ENCODE data around the gene TESMIN. TPM values are rescaled to one million over a fixed set of nuclear protein-coding genes. Genes with fewer than 3 reads are reported as not detected.

TESMIN gene
- total RNA-seq, 2 donors from 2014 or later: 0.47 to 0.78 TPM

DNA sequence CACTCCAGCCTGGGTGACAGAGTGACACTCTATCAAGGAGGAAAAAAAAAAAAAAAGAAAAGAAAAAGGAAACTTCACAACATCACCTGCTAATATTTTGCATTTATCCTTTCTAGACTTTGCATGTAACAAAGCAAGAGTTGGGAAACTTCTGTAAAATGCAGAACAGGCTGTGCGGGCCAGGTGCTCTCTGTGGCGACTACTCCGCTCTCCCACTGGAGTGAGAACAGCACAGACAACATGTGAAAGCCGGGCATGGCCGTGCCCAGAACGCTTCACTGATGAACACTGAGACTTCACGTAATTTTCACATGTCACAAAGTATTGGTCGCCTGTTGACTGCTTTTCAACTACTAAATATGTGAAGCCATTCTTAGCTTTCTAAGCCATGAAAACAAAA is 15.5 kb upstream of the TESMIN start:
- DNase-seq (ENCODE audit: low spot score): no peak
- H3K36me3 ChIP-seq: peaks cover 94% of the 10 kb centered on the region

DNA sequence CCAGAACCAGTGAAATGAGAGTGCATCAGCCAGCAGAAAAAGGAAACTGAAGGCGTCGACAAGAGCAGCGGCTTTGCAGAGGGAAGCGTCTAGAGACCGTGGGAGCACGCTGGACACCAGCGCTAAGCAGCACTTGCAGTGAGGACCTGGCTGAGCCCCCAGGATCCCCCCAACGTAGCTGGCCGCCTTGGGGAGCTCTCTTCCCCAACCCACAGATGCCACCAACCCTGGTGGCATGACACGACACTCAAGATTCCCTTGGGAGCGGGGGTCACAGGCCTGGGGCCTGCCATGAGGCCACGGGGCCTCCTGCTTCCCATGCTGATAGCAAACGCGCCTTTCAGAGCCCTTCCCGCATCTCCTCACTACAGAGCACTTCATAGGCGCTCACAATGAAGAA is 13.4 kb upstream of the TESMIN start:
- no peaks in the 10 kb centered on the region for H3K4me1 ChIP-seq
- H3K27me3 ChIP-seq: no peaks in the 10 kb centered on the region
- H3K4me3 ChIP-seq: no peak overlapping the region
- TF ChIP-seq, protein P1, sequence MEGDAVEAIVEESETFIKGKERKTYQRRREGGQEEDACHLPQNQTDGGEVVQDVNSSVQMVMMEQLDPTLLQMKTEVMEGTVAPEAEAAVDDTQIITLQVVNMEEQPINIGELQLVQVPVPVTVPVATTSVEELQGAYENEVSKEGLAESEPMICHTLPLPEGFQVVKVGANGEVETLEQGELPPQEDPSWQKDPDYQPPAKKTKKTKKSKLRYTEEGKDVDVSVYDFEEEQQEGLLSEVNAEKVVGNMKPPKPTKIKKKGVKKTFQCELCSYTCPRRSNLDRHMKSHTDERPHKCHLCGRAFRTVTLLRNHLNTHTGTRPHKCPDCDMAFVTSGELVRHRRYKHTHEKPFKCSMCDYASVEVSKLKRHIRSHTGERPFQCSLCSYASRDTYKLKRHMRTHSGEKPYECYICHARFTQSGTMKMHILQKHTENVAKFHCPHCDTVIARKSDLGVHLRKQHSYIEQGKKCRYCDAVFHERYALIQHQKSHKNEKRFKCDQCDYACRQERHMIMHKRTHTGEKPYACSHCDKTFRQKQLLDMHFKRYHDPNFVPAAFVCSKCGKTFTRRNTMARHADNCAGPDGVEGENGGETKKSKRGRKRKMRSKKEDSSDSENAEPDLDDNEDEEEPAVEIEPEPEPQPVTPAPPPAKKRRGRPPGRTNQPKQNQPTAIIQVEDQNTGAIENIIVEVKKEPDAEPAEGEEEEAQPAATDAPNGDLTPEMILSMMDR (IDR thresholded peaks at IDR 0.05): no peak
- DNase-seq (ENCODE audit: low spot score): no peak
- no peaks in the 10 kb centered on the region for H3K9me3 ChIP-seq
- peaks cover 94% of the 10 kb centered on the region for H3K36me3 ChIP-seq
- H3K27ac ChIP-seq: no peak overlapping the region

More for the DNA sequence above, 15.5 kb upstream of the TESMIN start:
- no peaks in the 10 kb centered on the region for H3K9me3 ChIP-seq
- no peaks in the 10 kb centered on the region for H3K4me1 ChIP-seq
- no peak overlapping the region for H3K4me3 ChIP-seq
- no peaks in the 10 kb centered on the region for H3K27me3 ChIP-seq
- no peak overlapping the region for H3K27ac ChIP-seq
- TF ChIP-seq, protein P1 (IDR thresholded peaks at IDR 0.05): no peak

DNA sequence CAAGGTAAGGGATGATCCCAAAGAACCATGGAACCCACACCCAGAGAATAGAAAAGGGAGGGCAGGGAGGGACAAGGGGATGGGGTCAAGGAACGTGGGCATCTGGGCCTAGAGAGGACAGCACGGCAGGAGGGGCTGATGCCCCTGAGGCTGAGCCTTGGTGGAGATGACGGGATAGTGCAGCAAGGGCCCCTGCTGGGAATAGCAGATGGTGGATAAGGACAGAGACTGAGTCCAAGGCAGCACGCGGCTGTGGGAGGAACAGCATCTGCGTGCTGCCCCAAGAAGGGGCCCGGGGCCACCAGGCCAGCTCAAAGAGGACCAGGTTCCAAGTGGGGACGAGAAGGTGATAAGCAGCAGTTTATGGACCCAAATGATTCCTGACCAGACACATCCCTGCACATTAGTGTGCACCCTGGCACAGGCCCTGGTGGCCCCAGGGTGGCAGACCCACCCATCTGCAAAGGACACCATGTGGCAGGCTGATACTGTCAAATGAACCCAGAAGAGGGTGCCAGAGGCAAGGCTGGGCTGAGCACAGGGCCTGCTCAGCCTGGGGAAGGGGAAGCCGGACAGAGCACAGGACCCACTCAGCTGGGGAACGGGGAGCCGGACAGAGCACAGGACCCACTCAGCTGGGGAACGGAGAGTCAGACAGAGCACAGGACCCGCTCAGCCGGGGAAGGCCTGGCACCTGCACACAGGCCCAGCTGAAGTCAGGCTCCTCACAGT is 12.8 kb upstream of the TESMIN start:
- DNase-seq (ENCODE audit: low spot score): no peak
- Histone ChIP-seq H3K9me3 (no peaks in the 10 kb centered on the region), H3K4me3 (no peak overlapping the region), H3K27ac (no peak overlapping the region), H3K27me3 (no peaks in the 10 kb centered on the region), H3K4me1 (no peaks in the 10 kb centered on the region), H3K36me3 (peaks cover 94% of the 10 kb centered on the region)
- TF ChIP-seq, protein P1 (IDR thresholded peaks at IDR 0.05): peak in 1 of 2 donors; percentile 33

DNA sequence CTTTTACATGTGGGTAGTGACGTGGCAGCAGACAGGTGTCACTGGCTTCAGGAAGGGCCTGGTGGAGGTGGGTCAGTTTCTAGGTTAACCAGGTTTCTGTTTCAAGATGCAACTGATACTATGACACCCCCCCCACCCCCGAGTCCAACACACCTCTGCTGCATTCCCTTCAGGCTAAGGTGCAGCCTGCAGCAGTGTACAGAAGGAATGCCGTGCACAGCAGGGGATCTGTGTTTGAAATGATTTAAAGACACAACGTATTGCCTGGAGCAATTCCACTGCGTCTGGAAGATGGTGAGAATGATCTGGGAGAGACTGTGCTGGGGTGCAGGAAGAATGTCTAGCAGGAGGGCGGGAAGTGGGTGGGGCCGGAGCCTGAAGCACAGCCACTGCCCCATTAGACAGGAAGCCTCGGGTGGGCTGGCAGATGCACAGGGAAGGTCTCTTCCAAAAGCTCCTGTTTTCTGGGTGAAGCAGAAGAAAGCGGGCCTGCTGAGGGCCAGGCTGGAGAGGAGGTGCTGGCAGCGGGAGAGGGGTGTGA is 11.9 kb upstream of the TESMIN start:
- Histone ChIP-seq H3K9me3 (no peaks in the 10 kb centered on the region), H3K4me1 (no peaks in the 10 kb centered on the region), H3K36me3 (peaks cover 94% of the 10 kb centered on the region), H3K27me3 (no peaks in the 10 kb centered on the region), H3K4me3 (no peak overlapping the region), H3K27ac (no peak overlapping the region)
- TF ChIP-seq, protein P1 (IDR thresholded peaks at IDR 0.05): no peak
- DNase-seq (ENCODE audit: low spot score): no peak

DNA sequence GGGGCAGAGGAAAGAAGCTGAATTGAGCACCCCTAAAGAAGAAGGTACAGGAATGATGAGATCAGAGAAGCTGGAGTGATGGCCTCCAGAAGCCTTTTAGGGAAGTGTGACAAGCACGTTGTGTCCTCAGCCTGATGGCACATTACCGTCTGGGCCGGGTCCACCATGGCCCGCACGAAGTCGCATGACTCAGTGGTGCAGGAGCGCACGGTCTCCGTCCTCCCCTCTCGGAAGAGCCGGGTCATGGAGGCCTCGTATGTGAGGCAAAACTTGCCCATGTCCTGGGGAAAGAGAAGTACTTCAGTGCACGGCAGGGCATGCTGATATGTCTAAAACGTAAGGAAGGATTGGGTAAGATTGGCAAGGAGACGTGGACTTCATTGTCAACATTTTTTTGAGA is 11.2 kb upstream of the TESMIN start:
- TF ChIP-seq, protein P1 (IDR thresholded peaks at IDR 0.05): no peak
- no peaks in the 10 kb centered on the region for H3K9me3 ChIP-seq
- no peak overlapping the region for H3K27ac ChIP-seq
- H3K36me3 ChIP-seq: peaks cover 97% of the 10 kb centered on the region
- H3K4me3 ChIP-seq: no peak overlapping the region
- no peak for DNase-seq (ENCODE audit: low spot score)
- no peaks in the 10 kb centered on the region for H3K27me3 ChIP-seq
- H3K4me1 ChIP-seq: no peaks in the 10 kb centered on the region
